HepG2 (cell line): ENCODE data around the gene IFITM10. TPM values are rescaled to one million over a fixed set of nuclear protein-coding genes. Genes with fewer than 3 reads are reported as not detected.

ENCODE experiments used
- ATAC-seq: fragments of 200-7000 bp; cut with Tn5 transposase; 3 replicates; pipeline ENCODE4 v1.9.1; 2020; ENCODE audit warnings: mild to moderate bottlenecking, moderate library complexity
- BruUV-seq: library from RNA; stranded (reverse); fragments of 400-500 nt; replicated peaks from 2 replicates; lab custom pipeline; 2021; lab: Mats Ljungman, UMichigan
- CTCF ChIA-PET: fragments of 300-600 bp; formaldehyde crosslinking; extraction: SDS; loops from one replicate; lab custom pipeline; 2021; ENCODE audit warnings: low total read pairs, inconsistent platforms, low intra/inter-chr PET ratio; lab: Yijun Ruan, JAX
- POLR2A ChIA-PET: fragments of 350-600 bp; sonication (Branson Sonifier 250); formaldehyde crosslinking; loops from one replicate; lab custom pipeline; 2020; ENCODE audit warnings: antibody characterized with exemption, inconsistent platforms; lab: Yijun Ruan, JAX
- DNase-seq: peaks from one replicate; pipeline ENCODE4 v3.0.0-alpha.2; 2015; ENCODE audit warnings: low spot score
- FAIRE-seq: peaks from 3 replicates; lab custom pipeline; 2011; peaks lifted over from hg19 to GRCh38; lab: Jason Lieb, UNC
- H2AFZ ChIP-seq: one replicate; pipeline ENCODE4 v1.6.1; 2011; ENCODE audit warnings: low read length, inconsistent platforms
- H3K27ac ChIP-seq: fragments of 300-600 bp; 3 replicates; pipeline ENCODE4 v1.8.0; 2011; ENCODE audit warnings: mixed run types, mild to moderate bottlenecking, mixed read lengths, low read length, inconsistent platforms; ENCODE audit not compliant: insufficient read depth; ENCODE audit errors: extremely low read length
- H3K27me3 ChIP-seq, 2 experiments: fragments of 200-600 bp in 1 of 2; 2 replicates in 1 of 2; 3 replicates in 1 of 2; pipeline versions ENCODE4 v1.6.0 to v1.8.0; 2011; ENCODE audit warnings: low read length in 2 of 2, mild to moderate bottlenecking in 2 of 2, moderate library complexity in 2 of 2, inconsistent platforms in 1 of 2; ENCODE audit not compliant: insufficient read depth in 2 of 2, control insufficient read depth in 1 of 2
- H3K36me3 ChIP-seq, 2 experiments: fragments of 200-600 bp in 1 of 2; replicated peaks in 1 of 2; 2 replicates in 1 of 2; 3 replicates in 1 of 2; pipeline versions ENCODE4 v1.5.1 to v1.8.0; 2011; ENCODE audit warnings: low read length in 2 of 2, inconsistent platforms in 1 of 2; ENCODE audit not compliant: insufficient read depth in 2 of 2, control insufficient read depth in 1 of 2
- H3K4me1 ChIP-seq: 2 replicates; pipeline ENCODE4 v1.5.1; 2012; ENCODE audit warnings: low read length, inconsistent platforms; ENCODE audit not compliant: insufficient read depth
- H3K4me2 ChIP-seq: 2 replicates; pipeline ENCODE4 v1.6.0; 2011; ENCODE audit warnings: low read depth, low read length, inconsistent platforms
- H3K4me3 ChIP-seq, 3 experiments: fragments of 200-600 bp in 1 of 3; sonication (generic), shearing (Covaris generic) in 1 of 3; replicated peaks in 1 of 3; 2 replicates each; pipeline ENCODE4 v1.5.1; 2011 to 2016; ENCODE audit warnings: low read length in 3 of 3, inconsistent platforms in 2 of 3, low read depth in 2 of 3, mild to moderate bottlenecking in 2 of 3, control low read depth in 1 of 3, mixed read lengths in 1 of 3; ENCODE audit not compliant: insufficient read depth in 1 of 3
- H3K79me2 ChIP-seq: one replicate; pipeline ENCODE4 v1.6.1; 2011; ENCODE audit warnings: low read length, inconsistent platforms; ENCODE audit not compliant: insufficient read depth
- H3K9ac ChIP-seq: 2 replicates; pipeline ENCODE4 v1.6.0; 2011; ENCODE audit warnings: mild to moderate bottlenecking, low read depth, low read length, inconsistent platforms; ENCODE audit not compliant: insufficient read depth
- H3K9me3 ChIP-seq: 2 replicates; pipeline ENCODE4 v1.5.1; 2012; ENCODE audit warnings: mild to moderate bottlenecking, low read length
- H4K20me1 ChIP-seq: 2 replicates; pipeline ENCODE4 v1.6.0; 2011; ENCODE audit warnings: inconsistent platforms, mild to moderate bottlenecking, low read length, moderate library complexity; ENCODE audit not compliant: insufficient read depth
- CREB1 ChIP-seq, 2 experiments: fragments of 450-650 bp in 1 of 2; IDR thresholded peaks; 2 replicates each; pipeline ENCODE4 v1.6.1; 2016 to 2017; ENCODE audit warnings: control low read depth in 1 of 2, mild to moderate bottlenecking in 1 of 2, missing compliant biosample characterization in 1 of 2, missing genetic modification characterization in 1 of 2
- HNF4A ChIP-seq: sonication (generic); formaldehyde crosslinking; IDR thresholded peaks from 2 replicates; pipeline ENCODE4 v1.4.0; 2020; ENCODE audit warnings: missing genetic modification reagents
- NCOA1 ChIP-seq: sonication (generic); formaldehyde crosslinking; IDR thresholded peaks from 2 replicates; pipeline ENCODE4 v1.9.0; 2021; ENCODE audit warnings: missing genetic modification reagents
- PRDM4 ChIP-seq: sonication (generic); formaldehyde crosslinking; IDR thresholded peaks from 2 replicates; pipeline ENCODE4 v1.9.0; 2021; ENCODE audit warnings: missing genetic modification reagents, borderline replicate concordance
- ZBTB38 ChIP-seq: sonication (generic); formaldehyde crosslinking; IDR thresholded peaks from 2 replicates; pipeline ENCODE4 v1.5.1; 2020; ENCODE audit warnings: mild to moderate bottlenecking, missing genetic modification reagents
- ZFP36 ChIP-seq: fragments of 150-350 bp; IDR thresholded peaks from 2 replicates; pipeline ENCODE4 v1.6.1; 2018; ENCODE audit warnings: borderline replicate concordance, low read length, low read depth; ENCODE audit not compliant: partially characterized antibody
- ZKSCAN1 ChIP-seq: fragments of 150-350 bp; IDR thresholded peaks from 2 replicates; pipeline ENCODE4 v1.6.1; 2014; ENCODE audit warnings: low read length
- ZNF547 ChIP-seq: sonication (generic); formaldehyde crosslinking; IDR thresholded peaks from 2 replicates; pipeline ENCODE4 v1.5.1; 2020; ENCODE audit warnings: mild to moderate bottlenecking, missing genetic modification reagents
- ZNF614 ChIP-seq: IDR thresholded peaks from 2 replicates; pipeline ENCODE4 v1.6.1; 2018; ENCODE audit warnings: missing biosample characterization, missing genetic modification reagents, inconsistent platforms, borderline replicate concordance
- ZSCAN31 ChIP-seq: sonication (generic); formaldehyde crosslinking; IDR thresholded peaks from 2 replicates; pipeline ENCODE4 v1.5.0; 2020; ENCODE audit warnings: low read depth, mild to moderate bottlenecking, missing genetic modification reagents
- WGBS: methylation state at CpG from one replicate; pipeline ENCODE4 v1.1.6; 2017; ENCODE audit warnings: low lambda C conversion rate; 5-methylcytosine and 5-hydroxymethylcytosine counted together
- in situ Hi-C: cut with HindIII; loops from 2 replicates; pipeline ENCODE4 v1.10.0; 2017; ENCODE audit warnings: low pct_unique_long_range_greater_than_20kb; ENCODE audit not compliant: extremely low pct_ligation_motif_present
- intact Hi-C: fragments of 100-400 bp; cut with micrococcal nuclease; formaldehyde crosslinking; loops from one replicate; pipeline ENCODE4 v1.10.0; 2022; ENCODE audit not compliant: unreplicated experiment
- polyA plus RNA-seq, 8 experiments: library from polyadenylated mRNA; depleted of rRNA in 3 of 8; stranded (reverse) in 7 of 8; unstranded in 1 of 8; fragments of >200 nt; fragmentation: Illumina TruSeq in 4 of 8; extraction: Trizol in 4 of 8; gene quantifications; 2 replicates each; pipeline versions ENCODE4 v1.2.1 to v1.2.3, GENCODE V29; 2011 to 2016; ENCODE audit warnings: low read depth in 4 of 8, missing spikeins in 1 of 8, mixed read lengths in 1 of 8; ENCODE audit not compliant: insufficient read depth in 1 of 8
- total RNA-seq, 5 experiments: library from RNA; depleted of rRNA; stranded (reverse); fragments of >200 nt; fragmentation: Illumina TruSeq; extraction: Trizol; gene quantifications; 2 replicates each; pipeline ENCODE4 v1.2.3, GENCODE V29; 2016; ENCODE audit warnings: low read depth in 1 of 5

Gene IFITM10
- total and polyA plus RNA-seq, 2 of the 13 experiments (the other 11 are each of a cell fraction or from before 2014, with no cell fraction given): 0.09 to 0.13 TPM

GRCh38 chr11:1779806-1780699 is 29.7 kb upstream of the IFITM10 start:
- Histone ChIP-seq H2AFZ (no peak overlapping the region), H3K79me2 (no peaks in the 10 kb centered on the region), H3K4me2 (no peak overlapping the region), H3K9me3 (no peaks in the 10 kb centered on the region), H3K4me1 (peaks cover 26% of the 10 kb centered on the region), H3K36me3 (no peaks in the 10 kb centered on the region), H4K20me1 (no peaks in the 10 kb centered on the region), H3K9ac (no peak overlapping the region), H3K27ac (no peak overlapping the region), H3K4me3 (no peak overlapping the region), H3K27me3 (peaks cover 15 to 62% of the 10 kb centered on the region in 2 experiments)
- ChIA-PET POLR2A (no interaction called here), CTCF (no interaction called here)
- 56% methylated on average over 32 of the region's 34 CpGs for WGBS
- no peak for DNase-seq
- TF ChIP-seq HNF4A: no peak
- TF ChIP-seq CREB1 (IDR thresholded peaks at IDR 0.05): no peak
- TF ChIP-seq CREB1 (CRISPR knock-in tag; IDR thresholded peaks at IDR 0.05): no peak
- no peak for TF ChIP-seq ZKSCAN1
- TF ChIP-seq ZSCAN31: no peak
- no peak for TF ChIP-seq ZBTB38 (CRISPR knock-in tag)
- TF ChIP-seq NCOA1: no peak
- TF ChIP-seq ZFP36: no peak
- TF ChIP-seq PRDM4 (CRISPR knock-in tag): no peak
- no peak for TF ChIP-seq ZNF547 (CRISPR knock-in tag)
- no peak for TF ChIP-seq ZNF614 (CRISPR knock-in tag)
- no peak for ATAC-seq
- intact Hi-C loops (no loop called here), in situ Hi-C loops (no loop called here)
- FAIRE-seq: no peak
- no TSS peak for BruUV-seq
